Smooth muscle cell (in vitro differentiated cells): ENCODE data around the gene NUTM1. TPM values are rescaled to one million over a fixed set of nuclear protein-coding genes. Genes with fewer than 3 reads are reported as not detected.

Experiments
- DNase-seq: peaks from one replicate; lab custom pipeline; 2025; ENCODE audit not compliant: unreplicated experiment; lab: John Stamatoyannopoulos, UW
- H2AFZ ChIP-seq: fragments of 200-600 bp; sonication (generic); 2 replicates; pipeline ENCODE4 v1.6.0; 2016; ENCODE audit warnings: antibody characterized with exemption, low read depth, mild to moderate bottlenecking
- H3F3A ChIP-seq: fragments of 200-600 bp; sonication (generic); 2 replicates; pipeline ENCODE4 v1.6.0; 2017; ENCODE audit warnings: antibody characterized with exemption, low read depth
- H3K27ac ChIP-seq: fragments of 200-600 bp; sonication (generic); 2 replicates; pipeline ENCODE4 v1.5.1; 2016; ENCODE audit warnings: low read depth, mild to moderate bottlenecking
- H3K27me3 ChIP-seq: fragments of 200-600 bp; sonication (generic); 2 replicates; pipeline ENCODE4 v1.6.1; 2016; ENCODE audit warnings: low read depth, mild to moderate bottlenecking
- H3K36me3 ChIP-seq: fragments of 200-600 bp; sonication (generic); 2 replicates; pipeline ENCODE4 v1.5.1; 2016; ENCODE audit warnings: low read depth
- H3K4me1 ChIP-seq: fragments of 200-600 bp; sonication (generic); 2 replicates; pipeline ENCODE4 v1.5.1; 2016; ENCODE audit warnings: low read depth
- H3K4me2 ChIP-seq: fragments of 200-600 bp; sonication (generic); 2 replicates; pipeline ENCODE4 v1.6.0; 2016; ENCODE audit warnings: mild to moderate bottlenecking
- H3K4me3 ChIP-seq: fragments of 200-600 bp; sonication (generic); 2 replicates; pipeline ENCODE4 v1.5.1; 2016; ENCODE audit warnings: mild to moderate bottlenecking
- H3K79me2 ChIP-seq: fragments of 200-600 bp; sonication (generic); 2 replicates; pipeline ENCODE4 v1.6.0; 2016; ENCODE audit warnings: low read depth, mild to moderate bottlenecking
- H3K9ac ChIP-seq: fragments of 200-600 bp; sonication (generic); 2 replicates; pipeline ENCODE4 v1.6.0; 2016; ENCODE audit warnings: low read depth
- H3K9me3 ChIP-seq: fragments of 200-600 bp; sonication (generic); replicated peaks from 2 replicates; pipeline ENCODE4 v1.5.1; 2016; ENCODE audit warnings: low read depth
- H4K20me1 ChIP-seq: fragments of 200-600 bp; sonication (generic); 2 replicates; pipeline ENCODE4 v1.6.0; 2016; ENCODE audit warnings: low read depth
- WGBS: methylation state at CpG from one replicate; pipeline ENCODE4 v1.1.7; 2016; ENCODE audit warnings: low lambda C conversion rate; 5-methylcytosine and 5-hydroxymethylcytosine counted together
- polyA plus RNA-seq: library from polyadenylated mRNA; unstranded; fragments of >200 nt; fragmentation: Nextera tagmentation; extraction: Ambion mirVana; gene quantifications from 2 replicates; pipeline ENCODE4 v1.2.1, GENCODE V29; 2016
- total RNA-seq: library from RNA; depleted of rRNA; stranded (reverse); fragments of >200 nt; gene quantifications from 2 replicates; pipeline ENCODE4 v1.2.3, GENCODE V29; 2014
- TF ChIP-seq, protein P1 (sequence below): fragments of 200-600 bp; sonication (generic); IDR thresholded peaks from 2 replicates; pipeline ENCODE4 v1.5.1; 2017; ENCODE audit warnings: borderline replicate concordance, mild to moderate bottlenecking, antibody characterized with exemption; ENCODE audit not compliant: insufficient read depth, poor library complexity, severe bottlenecking

Gene NUTM1
- total and polyA plus RNA-seq, 2 experiments from 2014 or later = not detected

DNA sequence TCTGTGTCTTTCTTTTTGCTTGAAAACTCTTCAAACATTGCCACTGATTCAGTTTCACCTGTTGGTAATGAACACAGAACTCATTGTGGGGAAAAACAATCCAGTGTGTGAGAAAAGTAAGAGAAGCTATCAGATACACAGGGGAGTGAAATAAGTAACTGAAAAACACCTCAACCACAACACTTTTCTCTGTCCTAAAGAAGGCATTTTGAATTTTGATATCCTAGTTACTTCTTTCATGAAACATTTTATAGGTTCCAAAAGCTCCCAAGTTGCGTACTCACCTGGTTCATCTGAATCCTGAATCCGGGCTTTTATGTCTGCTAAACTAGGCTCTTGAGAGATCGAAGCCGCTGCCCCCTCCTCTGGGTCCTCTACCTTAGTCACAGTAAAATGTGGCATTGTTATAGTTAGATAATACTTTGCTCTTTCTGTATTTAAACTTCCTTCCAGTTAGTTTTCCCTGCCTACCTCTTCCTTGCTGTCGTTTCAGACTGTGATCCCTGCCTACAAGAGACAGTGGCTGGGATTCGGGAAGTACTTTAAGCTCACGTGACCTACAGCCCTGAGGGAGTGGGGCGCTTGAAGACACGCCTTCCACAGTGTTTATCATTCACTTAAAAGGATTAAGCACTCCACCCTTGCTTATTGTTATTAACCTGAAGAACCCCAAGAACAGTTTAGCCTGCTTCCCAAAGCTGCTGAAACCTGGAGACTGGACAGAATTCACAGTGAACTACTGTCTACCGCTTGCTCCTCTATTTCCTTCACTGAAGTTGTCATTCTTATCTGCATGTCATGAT is 24.6 kb upstream of the NUTM1 start:
- DNase-seq = no peak
- Histone ChIP-seq H3K27ac (peak overlapping the region; percentile 44), H3K4me3 (peak overlapping the region; percentile 62), H3K9ac (peak overlapping the region; percentile 71), H3F3A (no peaks in the 10 kb centered on the region), H3K4me1 (peaks cover 10% of the 10 kb centered on the region), H3K9me3 (no peaks in the 10 kb centered on the region), H3K27me3 (no peaks in the 10 kb centered on the region), H4K20me1 (no peaks in the 10 kb centered on the region), H2AFZ (peak overlapping the region; percentile 98), H3K79me2 (no peaks in the 10 kb centered on the region), H3K4me2 (peak overlapping the region; percentile 93), H3K36me3 (no peaks in the 10 kb centered on the region)
- TF ChIP-seq, protein P1, sequence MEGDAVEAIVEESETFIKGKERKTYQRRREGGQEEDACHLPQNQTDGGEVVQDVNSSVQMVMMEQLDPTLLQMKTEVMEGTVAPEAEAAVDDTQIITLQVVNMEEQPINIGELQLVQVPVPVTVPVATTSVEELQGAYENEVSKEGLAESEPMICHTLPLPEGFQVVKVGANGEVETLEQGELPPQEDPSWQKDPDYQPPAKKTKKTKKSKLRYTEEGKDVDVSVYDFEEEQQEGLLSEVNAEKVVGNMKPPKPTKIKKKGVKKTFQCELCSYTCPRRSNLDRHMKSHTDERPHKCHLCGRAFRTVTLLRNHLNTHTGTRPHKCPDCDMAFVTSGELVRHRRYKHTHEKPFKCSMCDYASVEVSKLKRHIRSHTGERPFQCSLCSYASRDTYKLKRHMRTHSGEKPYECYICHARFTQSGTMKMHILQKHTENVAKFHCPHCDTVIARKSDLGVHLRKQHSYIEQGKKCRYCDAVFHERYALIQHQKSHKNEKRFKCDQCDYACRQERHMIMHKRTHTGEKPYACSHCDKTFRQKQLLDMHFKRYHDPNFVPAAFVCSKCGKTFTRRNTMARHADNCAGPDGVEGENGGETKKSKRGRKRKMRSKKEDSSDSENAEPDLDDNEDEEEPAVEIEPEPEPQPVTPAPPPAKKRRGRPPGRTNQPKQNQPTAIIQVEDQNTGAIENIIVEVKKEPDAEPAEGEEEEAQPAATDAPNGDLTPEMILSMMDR = no peak
- WGBS = 16% methylated on average over 10 of the region's 10 CpGs

DNA sequence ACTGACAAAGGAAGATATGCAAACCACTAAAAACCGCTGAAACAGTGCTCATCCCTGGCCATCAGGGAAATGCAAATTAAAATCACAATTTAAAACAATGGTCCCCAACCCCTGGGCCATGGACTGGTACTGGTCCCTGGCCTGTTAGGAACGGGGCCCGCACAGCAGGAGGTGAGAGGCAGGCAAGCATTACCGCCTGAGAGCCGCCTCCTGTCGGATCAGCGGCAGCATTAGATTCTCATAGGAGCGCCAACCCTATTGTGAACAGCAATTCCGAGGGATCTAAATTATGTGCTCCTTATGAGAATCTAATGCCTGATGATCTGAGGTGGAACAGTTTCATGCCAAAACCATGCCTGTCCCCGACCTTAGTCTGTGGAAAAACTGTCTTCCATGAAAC is 19.9 kb upstream of the NUTM1 start:
- Histone ChIP-seq H3K27ac (no peak overlapping the region), H3K9ac (no peak overlapping the region), H3K9me3 (no peaks in the 10 kb centered on the region), H3K4me2 (no peak overlapping the region), H3K4me1 (peaks cover 3% of the 10 kb centered on the region), H3K36me3 (no peaks in the 10 kb centered on the region), H3K27me3 (no peaks in the 10 kb centered on the region), H2AFZ (no peak overlapping the region), H3K4me3 (no peak overlapping the region), H3K79me2 (no peaks in the 10 kb centered on the region), H4K20me1 (no peaks in the 10 kb centered on the region), H3F3A (no peaks in the 10 kb centered on the region)
- DNase-seq = no peak
- 94% methylated on average over 10 of the region's 10 CpGs for WGBS
- TF ChIP-seq, protein P1 = no peak

DNA sequence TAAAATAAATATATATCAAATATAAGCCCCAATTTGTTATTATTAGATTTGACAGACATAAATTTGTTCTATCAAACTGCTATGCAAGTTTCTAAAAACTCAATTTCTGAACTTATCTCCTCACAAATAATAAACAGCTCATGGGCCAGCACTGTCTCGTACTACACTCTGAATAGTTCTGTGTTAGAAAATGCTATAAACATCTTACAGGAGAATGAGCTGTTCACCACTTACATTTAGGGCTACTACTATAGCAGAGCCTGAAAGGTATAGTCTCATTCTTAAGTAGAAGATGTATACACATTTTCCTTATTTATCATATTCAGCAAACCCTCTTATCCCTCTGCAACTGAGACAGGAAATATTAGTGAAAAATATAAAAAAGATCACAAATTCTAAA is 18.2 kb upstream of the NUTM1 start:
- no peaks in the 10 kb centered on the region for H3F3A ChIP-seq
- no peak overlapping the region for H3K27ac ChIP-seq
- no peak for DNase-seq
- TF ChIP-seq, protein P1 = no peak
- no peaks in the 10 kb centered on the region for H3K9me3 ChIP-seq
- H3K4me1 ChIP-seq = no peaks in the 10 kb centered on the region
- H3K4me2 ChIP-seq = no peak overlapping the region
- H2AFZ ChIP-seq = no peak overlapping the region
- H4K20me1 ChIP-seq = no peaks in the 10 kb centered on the region
- no peaks in the 10 kb centered on the region for H3K36me3 ChIP-seq
- no peaks in the 10 kb centered on the region for H3K27me3 ChIP-seq
- WGBS = 94% methylated on average over 1 of the region's 1 CpG
- no peak overlapping the region for H3K4me3 ChIP-seq
- H3K79me2 ChIP-seq = no peaks in the 10 kb centered on the region
- H3K9ac ChIP-seq = no peak overlapping the region

DNA sequence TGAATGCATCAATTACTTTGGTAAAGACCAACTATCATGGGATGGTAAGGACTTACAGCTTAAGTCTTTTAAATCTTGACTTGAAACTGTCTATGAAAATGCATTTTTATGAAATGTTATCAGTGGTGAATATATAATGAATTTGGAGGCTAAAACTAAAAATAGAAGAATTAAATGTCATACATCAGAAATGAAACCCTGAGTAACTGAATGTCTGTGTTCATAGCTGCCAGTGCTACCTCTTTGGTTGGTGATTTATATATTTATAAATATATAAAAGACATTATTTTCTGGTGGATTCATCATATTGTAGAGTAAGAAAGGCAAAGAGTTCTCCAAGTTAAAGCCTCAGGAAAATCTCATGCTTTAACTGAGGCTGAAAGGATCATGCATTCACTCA is 17.7 kb upstream of the NUTM1 start:
- Histone ChIP-seq H2AFZ (no peak overlapping the region), H3K36me3 (no peaks in the 10 kb centered on the region), H3K4me3 (no peak overlapping the region), H3K27ac (no peak overlapping the region), H4K20me1 (no peaks in the 10 kb centered on the region), H3K4me1 (no peaks in the 10 kb centered on the region), H3K9me3 (no peaks in the 10 kb centered on the region), H3K27me3 (no peaks in the 10 kb centered on the region), H3K79me2 (no peaks in the 10 kb centered on the region), H3F3A (no peaks in the 10 kb centered on the region), H3K4me2 (no peak overlapping the region), H3K9ac (no peak overlapping the region)
- DNase-seq = no peak
- TF ChIP-seq, protein P1 = no peak
